IPS-15b (cell line): Measurements from ENCODE around the gene SPDYE1.
"Not testable (repeated sequence)": the region's sequence is repeated elsewhere in the genome, so short reads cannot be mapped to it uniquely, and the experiment has no call there.

Experiments used
- H3K27me3 ChIP-seq: one replicate; pipeline ENCODE4 v1.6.1; 2013; ENCODE audit warnings: low read length; ENCODE audit not compliant: control insufficient read depth, insufficient read depth
- H3K36me3 ChIP-seq: one replicate; pipeline ENCODE4 v1.6.1; 2013; ENCODE audit warnings: low read length; ENCODE audit not compliant: control insufficient read depth, insufficient read depth
- H3K4me1 ChIP-seq: one replicate; pipeline ENCODE4 v1.6.1; 2013; ENCODE audit warnings: mild to moderate bottlenecking, low read length; ENCODE audit not compliant: control insufficient read depth, insufficient read depth
- H3K4me3 ChIP-seq: one replicate; pipeline ENCODE4 v1.5.1; 2013; ENCODE audit warnings: low read depth, low read length
- H3K9ac ChIP-seq: one replicate; pipeline ENCODE4 v1.6.1; 2013; ENCODE audit warnings: low read depth, mild to moderate bottlenecking, low read length
- H3K9me3 ChIP-seq: one replicate; pipeline ENCODE4 v1.6.1; 2013; ENCODE audit warnings: mild to moderate bottlenecking, low read length; ENCODE audit not compliant: control insufficient read depth, insufficient read depth

Gene SPDYE1

GRCh38 chr7:44038553-44038952, 40.9 kb downstream of the SPDYE1 start:
- H3K36me3 ChIP-seq, H3K9ac ChIP-seq, H3K9me3 ChIP-seq, H3K4me3 ChIP-seq, H3K27me3 ChIP-seq, H3K4me1 ChIP-seq: not testable (repeated sequence)

GRCh38 chr7:44038961-44039558, 41.4 kb downstream of the SPDYE1 start:
- not testable (repeated sequence) for H3K27me3 ChIP-seq, H3K9me3 ChIP-seq, H3K9ac ChIP-seq, H3K4me1 ChIP-seq, H3K36me3 ChIP-seq
- H3K4me3 ChIP-seq: peak overlapping the region; percentile 23

GRCh38 chr7:44039800-44040492, 42.2 kb downstream of the SPDYE1 start:
- peak overlapping the region; percentile 22 for H3K4me3 ChIP-seq
- not testable (repeated sequence) for H3K4me1 ChIP-seq, H3K36me3 ChIP-seq, H3K9ac ChIP-seq, H3K9me3 ChIP-seq, H3K27me3 ChIP-seq

- H3K27me3 ChIP-seq, H3K4me1 ChIP-seq, H3K9me3 ChIP-seq, H3K9ac ChIP-seq, H3K36me3 ChIP-seq: not testable (repeated sequence)
- peak overlapping the region; percentile 30 for H3K4me3 ChIP-seq
Measured at GRCh38 chr7:44040493-44040891, 42.8 kb downstream of the SPDYE1 start.

- peaks cover 6% of the 10 kb centered on the region for H3K4me1 ChIP-seq
- no peak overlapping the region for H3K9ac ChIP-seq
- no peak overlapping the region for H3K4me3 ChIP-seq
- peaks cover 3% of the 10 kb centered on the region for H3K27me3 ChIP-seq
- H3K9me3 ChIP-seq: no peaks in the 10 kb centered on the region
- no peaks in the 10 kb centered on the region for H3K36me3 ChIP-seq
Measured at GRCh38 chr7:44042221-44042620, 44.5 kb downstream of the SPDYE1 start.

GRCh38 chr7:44043902-44044301, 46.2 kb downstream of the SPDYE1 start:
- H3K27me3 ChIP-seq: peaks cover 3% of the 10 kb centered on the region
- peak overlapping the region; percentile 91 for H3K4me3 ChIP-seq
- peaks cover 5% of the 10 kb centered on the region for H3K36me3 ChIP-seq
- H3K9ac ChIP-seq: peak overlapping the region; percentile 41
- H3K9me3 ChIP-seq: no peaks in the 10 kb centered on the region
- peaks cover 6% of the 10 kb centered on the region for H3K4me1 ChIP-seq

- peaks cover 3% of the 10 kb centered on the region for H3K27me3 ChIP-seq
- peak within 1 kb of the TSS; percentile 91 for H3K4me3 ChIP-seq
- peaks cover 6% of the 10 kb centered on the region for H3K4me1 ChIP-seq
- peaks cover 8% of the 10 kb centered on the region for H3K36me3 ChIP-seq
- no peaks in the 10 kb centered on the region for H3K9me3 ChIP-seq
- peak within 1 kb of the TSS; percentile 54 for H3K9ac ChIP-seq
Measured at GRCh38 chr7:44044315-44045225, 46.9 kb downstream of the SPDYE1 start, which contains the start of gene DBNL. Gene DBNL, plus strand, starts transcription at chr7:44044702. Its CDS starts 36 bp downstream, at chr7:44044738.

GRCh38 chr7:44045226-44046014, 47.7 kb downstream of the SPDYE1 start:
- Histone ChIP-seq H3K4me1 (peaks cover 6% of the 10 kb centered on the region), H3K36me3 (peaks cover 8% of the 10 kb centered on the region), H3K27me3 (peaks cover 3% of the 10 kb centered on the region), H3K4me3 (peak overlapping the region; percentile 91), H3K9me3 (no peaks in the 10 kb centered on the region), H3K9ac (peak overlapping the region; percentile 54)

GRCh38 chr7:44046321-44047061, 48.8 kb downstream of the SPDYE1 start:
- peak overlapping the region; percentile 13 for H3K4me3 ChIP-seq

GRCh38 chr7:44048031-44048795, 50.5 kb downstream of the SPDYE1 start:
- Histone ChIP-seq H3K36me3 (peaks cover 22% of the 10 kb centered on the region), H3K4me3 (no peak overlapping the region), H3K4me1 (peaks cover 6% of the 10 kb centered on the region), H3K9me3 (no peaks in the 10 kb centered on the region), H3K27me3 (no peaks in the 10 kb centered on the region), H3K9ac (no peak overlapping the region)

More at GRCh38 chr7:44046321-44047061, 48.8 kb downstream of the SPDYE1 start:
- H3K36me3 ChIP-seq: peaks cover 12% of the 10 kb centered on the region
- H3K9me3 ChIP-seq: no peaks in the 10 kb centered on the region
- H3K9ac ChIP-seq: no peak overlapping the region
- peaks cover 3% of the 10 kb centered on the region for H3K27me3 ChIP-seq
- peaks cover 6% of the 10 kb centered on the region for H3K4me1 ChIP-seq
